ENCODE data around the gene SLC40A1. TPM values are rescaled to one million over a fixed set of nuclear protein-coding genes. Genes with fewer than 3 reads are reported as not detected.

The SLC40A1 gene
- total RNA-seq, 1 experiment from 2014 or later = not detected

DNA sequence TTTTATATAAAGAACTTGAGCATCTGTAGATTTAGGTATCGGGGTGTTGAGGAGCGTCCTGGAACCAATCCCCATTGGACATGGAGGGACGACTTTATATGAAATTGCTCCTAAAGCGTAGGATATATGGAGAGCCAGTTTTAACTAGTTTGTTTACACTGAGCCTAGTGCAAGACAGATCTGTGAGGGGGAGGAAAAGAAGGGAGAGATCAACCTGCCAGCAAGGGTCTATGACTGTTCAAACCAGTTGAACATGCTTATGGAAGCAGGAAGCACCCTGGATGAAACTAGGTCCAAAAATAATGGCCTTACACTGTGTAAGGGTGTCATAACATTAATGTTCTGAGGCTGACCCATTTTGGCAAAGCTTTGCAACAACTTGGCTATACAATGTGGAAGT, 34.0 kb upstream of the SLC40A1 start:
- Mint-ChIP-seq H3K4me3 (no peak overlapping the region), H3K9me3 (no peaks in the 10 kb centered on the region), H3K4me1 (no peaks in the 10 kb centered on the region), H3K27ac (no peak overlapping the region), H3K27me3 (ENCODE audit: low read depth) (no peaks in the 10 kb centered on the region), H3K36me3 (ENCODE audit: insufficient read depth in 1 of 3, low read depth in 3 of 3) (no peaks in the 10 kb centered on the region)
- no peak overlapping the region for H3K4ac ChIP-seq (ENCODE audit: low read depth, low read length)
- no peak overlapping the region for H4K8ac ChIP-seq (replicated peaks; ENCODE audit: insufficient read length, low read depth, low read length)
- no peak overlapping the region for H2BK120ac ChIP-seq (ENCODE audit: low read depth, low read length, poor library complexity, severe bottlenecking)
- H3K4me1 ChIP-seq (ENCODE audit: insufficient read depth, low read length) = no peaks in the 10 kb centered on the region
- H4K91ac ChIP-seq (ENCODE audit: insufficient read length, low read depth, low read length) = no peak overlapping the region
- no peak overlapping the region for H2BK20ac ChIP-seq (ENCODE audit: low read depth, low read length, poor library complexity, severe bottlenecking)
- no peaks in the 10 kb centered on the region for H3K23me2 ChIP-seq (ENCODE audit: insufficient read length, low read depth, low read length, poor library complexity, severe bottlenecking)
- no peak overlapping the region for H2BK12ac ChIP-seq (ENCODE audit: insufficient read length, low read depth, low read length)
- no peak overlapping the region for H3T11ph ChIP-seq (ENCODE audit: low read length)
- TF ChIP-seq, protein P1, sequence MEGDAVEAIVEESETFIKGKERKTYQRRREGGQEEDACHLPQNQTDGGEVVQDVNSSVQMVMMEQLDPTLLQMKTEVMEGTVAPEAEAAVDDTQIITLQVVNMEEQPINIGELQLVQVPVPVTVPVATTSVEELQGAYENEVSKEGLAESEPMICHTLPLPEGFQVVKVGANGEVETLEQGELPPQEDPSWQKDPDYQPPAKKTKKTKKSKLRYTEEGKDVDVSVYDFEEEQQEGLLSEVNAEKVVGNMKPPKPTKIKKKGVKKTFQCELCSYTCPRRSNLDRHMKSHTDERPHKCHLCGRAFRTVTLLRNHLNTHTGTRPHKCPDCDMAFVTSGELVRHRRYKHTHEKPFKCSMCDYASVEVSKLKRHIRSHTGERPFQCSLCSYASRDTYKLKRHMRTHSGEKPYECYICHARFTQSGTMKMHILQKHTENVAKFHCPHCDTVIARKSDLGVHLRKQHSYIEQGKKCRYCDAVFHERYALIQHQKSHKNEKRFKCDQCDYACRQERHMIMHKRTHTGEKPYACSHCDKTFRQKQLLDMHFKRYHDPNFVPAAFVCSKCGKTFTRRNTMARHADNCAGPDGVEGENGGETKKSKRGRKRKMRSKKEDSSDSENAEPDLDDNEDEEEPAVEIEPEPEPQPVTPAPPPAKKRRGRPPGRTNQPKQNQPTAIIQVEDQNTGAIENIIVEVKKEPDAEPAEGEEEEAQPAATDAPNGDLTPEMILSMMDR (conservative IDR thresholded peaks at IDR 0.05) = no peak
- H3K4me2 ChIP-seq (ENCODE audit: insufficient read depth, insufficient read length, low read length) = no peak overlapping the region
- no peak overlapping the region for H2BK15ac ChIP-seq (ENCODE audit: low read depth, low read length)
- H3K18ac ChIP-seq (ENCODE audit: insufficient read length, low read depth, low read length) = no peak overlapping the region
- H3K27ac ChIP-seq (ENCODE audit: insufficient read length, low read depth, low read length) = no peak overlapping the region
- H2AFZ ChIP-seq (ENCODE audit: low read length) = no peak overlapping the region
- H3K27me3 ChIP-seq (ENCODE audit: insufficient read depth, low read length) = no peaks in the 10 kb centered on the region
- WGBS (ENCODE audit: extremely low coverage, insufficient read length, low lambda C conversion rate) = no CpG with 5 or more reads among the region's 4 CpGs
- H3K79me1 ChIP-seq (ENCODE audit: insufficient read depth, low read depth, low read length, poor library complexity, severe bottlenecking) = no peaks in the 10 kb centered on the region
- no peak overlapping the region for H4K5ac ChIP-seq (ENCODE audit: insufficient read length, low read depth, low read length)
- H3K79me2 ChIP-seq (ENCODE audit: insufficient read depth, low read length) = no peaks in the 10 kb centered on the region
- no peak overlapping the region for H3K9ac ChIP-seq (ENCODE audit: extremely low read depth, insufficient read length, low read length)
- H2AK5ac ChIP-seq (ENCODE audit: insufficient read length, low read length) = no peak overlapping the region
- DNase-seq = no peak
- no peak overlapping the region for H3K14ac ChIP-seq (ENCODE audit: insufficient read depth, low read length)
- H4K20me1 ChIP-seq (ENCODE audit: control insufficient read depth, insufficient read depth, insufficient read length) = no peaks in the 10 kb centered on the region
- H3K9me3 ChIP-seq (ENCODE audit: control insufficient read depth, low read depth, low read length) = no peaks in the 10 kb centered on the region
- H2BK5ac ChIP-seq (ENCODE audit: insufficient read length, low read length) = no peak overlapping the region
- H3K56ac ChIP-seq (ENCODE audit: insufficient read length, low read depth, low read length) = no peak overlapping the region
- no peak overlapping the region for H3K23ac ChIP-seq (ENCODE audit: insufficient read length, low read depth, low read length)
